Stromal cell of bone marrow (primary cell): ENCODE data around the gene NAALAD2.
"Not testable (repeated sequence)": the region's sequence is repeated elsewhere in the genome, so short reads cannot be mapped to it uniquely, and the experiment has no call there.

Source experiments
- DNase-seq: peaks from one replicate; pipeline ENCODE4 v3.0.0-alpha.2; 2012; ENCODE audit warnings: low read depth

Gene NAALAD2

DNA sequence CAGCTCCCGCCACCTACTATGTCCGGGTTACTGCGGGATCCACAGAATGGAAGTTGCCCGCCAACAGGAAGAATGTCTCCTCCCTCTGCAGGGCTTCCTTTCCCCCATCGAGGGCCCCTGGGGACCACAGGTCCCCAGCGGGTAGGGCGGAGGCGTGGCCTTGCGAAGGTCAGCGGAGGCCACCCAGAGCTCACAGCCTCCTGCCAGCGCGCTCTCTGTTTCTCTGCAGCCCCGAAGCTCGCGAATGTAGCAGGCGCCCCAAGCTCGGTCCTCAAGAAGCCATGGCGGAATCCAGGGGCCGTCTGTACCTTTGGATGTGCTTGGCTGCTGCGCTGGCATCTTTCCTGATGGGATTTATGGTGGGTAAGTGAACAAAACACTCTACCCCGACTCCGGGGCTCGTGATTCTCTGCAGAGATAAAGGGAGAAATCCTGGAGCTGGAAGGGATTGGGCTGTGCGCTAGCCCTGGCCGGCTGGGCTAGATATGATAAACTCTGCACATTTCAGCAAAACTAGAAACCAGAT, at the start of gene NAALAD2:
Gene NAALAD2 (plus strand): TSS at position 186 of the 526 bp plus-strand sequence. CDS start 96 bp downstream, at position 282.
- peak; percentile 2 for DNase-seq

DNA sequence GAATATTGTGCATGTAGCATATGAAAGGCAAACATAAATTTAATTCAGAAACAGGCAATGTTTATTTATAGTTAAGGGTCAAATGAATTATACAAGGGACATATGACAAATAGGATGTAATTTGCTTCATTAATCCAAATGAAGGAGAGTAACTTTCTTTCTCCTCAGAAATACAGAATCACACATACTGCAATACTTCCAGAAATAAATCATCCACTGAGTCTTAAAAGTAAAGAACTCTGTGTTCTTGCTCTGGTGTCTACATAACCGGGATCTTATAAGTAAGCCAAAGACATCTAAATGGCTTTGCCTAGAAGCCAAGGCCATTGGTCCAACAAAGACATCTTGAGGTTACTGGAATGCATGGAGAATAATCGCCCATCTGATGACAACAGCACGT, 48.8 kb upstream of the NAALAD2 start, which contains the start of gene UBTFL1:
Gene UBTFL1 (plus strand): TSS at position 301 of the 400 bp plus-strand sequence. CDS start 0 bp downstream, at position 301.
- not testable (repeated sequence) for DNase-seq

DNA sequence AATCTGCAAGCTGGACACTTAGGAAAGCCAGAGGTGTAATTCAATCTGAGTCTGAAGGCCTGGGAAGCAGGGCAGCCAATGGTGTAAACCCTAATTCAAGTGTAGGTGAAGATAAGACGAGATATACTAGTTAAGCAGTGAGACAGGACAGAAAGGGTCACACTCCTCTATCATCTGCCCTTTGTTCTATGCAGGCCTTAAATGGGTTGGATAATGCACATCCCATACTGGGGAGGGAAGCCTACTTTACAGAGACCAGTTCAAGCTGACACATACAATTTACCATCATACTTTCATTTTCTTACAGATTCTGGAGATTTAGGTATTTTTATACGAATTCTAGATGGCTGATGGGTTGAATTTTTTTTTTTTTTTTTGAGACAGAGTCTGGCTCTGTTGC, 45.7 kb upstream of the NAALAD2 start:
- DNase-seq = not testable (repeated sequence)

DNA sequence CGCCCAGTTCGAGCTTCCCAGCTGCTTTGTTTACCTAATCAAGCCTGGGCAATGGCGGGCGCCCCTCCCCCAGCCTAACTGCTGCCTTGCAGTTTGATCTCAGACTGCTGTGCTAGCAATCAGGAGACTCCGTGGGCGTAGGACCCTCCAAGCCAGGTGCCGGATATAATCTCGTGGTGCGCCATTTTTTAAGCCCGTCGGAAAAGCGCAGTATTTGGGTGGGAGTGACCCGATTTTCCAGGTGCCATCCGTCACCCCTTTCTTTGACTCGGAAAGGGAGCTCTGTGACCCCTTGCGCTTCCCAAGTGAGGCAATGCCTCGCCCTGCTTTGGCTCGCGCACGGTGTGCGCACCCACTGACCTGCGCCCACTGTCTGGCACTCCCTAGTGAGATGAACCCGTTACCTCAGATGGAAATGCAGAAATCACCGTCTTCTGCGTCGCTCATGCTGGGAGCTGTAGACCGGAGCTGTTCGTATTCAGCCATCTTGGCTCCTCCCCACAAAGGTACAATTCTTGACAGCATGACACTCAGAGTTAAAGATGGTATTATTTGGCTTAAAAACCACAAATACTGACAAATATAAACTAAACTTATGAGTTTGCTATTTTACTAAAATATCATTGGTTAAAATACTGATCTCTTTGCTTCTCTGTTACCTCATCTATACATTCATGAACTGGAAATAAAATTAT, 39.1 kb upstream of the NAALAD2 start:
- DNase-seq = not testable (repeated sequence)

DNA sequence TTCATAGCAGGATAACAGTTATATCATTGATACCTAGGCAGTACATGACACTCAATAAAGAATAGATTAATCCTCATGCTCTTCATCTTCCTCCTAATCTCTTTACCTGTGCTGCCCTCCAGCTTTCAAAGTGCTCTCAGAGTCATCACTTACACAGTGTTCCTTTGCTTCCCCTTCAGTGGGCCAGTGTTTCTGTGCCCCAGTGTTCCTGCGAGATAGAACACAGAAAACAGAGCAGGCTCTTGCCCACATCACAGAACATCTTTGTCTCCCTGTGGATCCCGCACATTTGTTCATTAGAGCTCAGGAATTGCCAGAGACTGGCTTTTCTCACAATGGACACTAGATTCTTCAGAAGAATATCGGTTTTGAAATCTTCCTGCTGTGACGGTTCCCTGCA, 36.2 kb upstream of the NAALAD2 start:
- DNase-seq = not testable (repeated sequence)

DNA sequence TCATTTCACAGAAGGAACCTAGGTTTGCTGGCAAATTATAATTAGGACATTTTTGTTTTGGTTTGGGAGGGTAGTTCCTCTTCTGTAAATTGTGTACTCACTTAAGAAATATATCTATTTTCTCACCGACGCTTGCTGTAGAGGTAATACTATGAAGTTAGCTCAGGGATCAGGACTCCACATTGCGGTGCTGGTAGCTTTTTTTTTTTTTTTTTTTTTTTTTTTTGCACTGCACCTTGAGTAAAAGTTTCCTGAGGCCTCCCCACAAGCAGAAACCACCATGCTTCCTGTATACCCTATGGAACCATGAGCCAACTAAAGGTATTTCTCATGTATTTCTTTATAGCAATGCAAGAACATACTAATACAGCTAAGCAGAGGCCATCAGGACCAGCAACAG, 34.0 kb upstream of the NAALAD2 start:
- DNase-seq = no peak

DNA sequence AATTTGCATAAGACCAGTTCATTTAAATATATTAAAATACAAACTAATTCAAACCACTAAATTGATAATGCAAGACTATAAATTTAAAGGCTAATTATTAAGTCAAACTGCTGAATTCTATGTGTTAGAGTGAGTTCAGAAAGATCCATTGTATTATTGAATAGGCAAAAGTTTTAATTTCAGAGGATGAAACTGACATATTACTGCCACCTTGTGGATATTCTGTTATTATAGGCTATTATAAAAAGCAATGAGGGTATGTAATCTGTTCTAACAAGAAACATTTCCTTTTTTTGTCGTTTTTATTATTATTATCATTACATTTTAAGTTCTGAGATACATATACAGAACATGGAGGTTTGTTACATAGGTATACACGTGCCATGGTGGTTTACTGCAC, 20.9 kb upstream of the NAALAD2 start:
- DNase-seq = no peak

DNA sequence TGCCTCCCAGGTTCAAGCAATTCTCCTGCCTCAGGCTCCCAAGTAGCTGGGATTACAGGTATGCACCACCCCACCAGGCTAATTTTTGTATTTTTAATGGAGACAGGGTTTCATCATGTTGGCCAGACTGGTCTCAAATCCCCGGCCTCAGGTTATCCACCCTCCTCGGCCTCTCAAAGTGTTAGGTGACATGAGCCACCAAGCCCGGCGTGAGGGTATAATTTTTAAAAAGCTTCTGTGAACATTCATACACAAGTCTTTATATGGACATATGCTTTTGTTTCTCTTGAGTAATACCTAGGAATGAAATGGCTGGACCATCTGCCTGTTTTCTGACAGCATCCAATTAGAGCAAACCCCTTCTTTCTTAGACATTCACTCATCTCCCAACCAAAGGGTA, 14.3 kb upstream of the NAALAD2 start:
- DNase-seq = no peak

DNA sequence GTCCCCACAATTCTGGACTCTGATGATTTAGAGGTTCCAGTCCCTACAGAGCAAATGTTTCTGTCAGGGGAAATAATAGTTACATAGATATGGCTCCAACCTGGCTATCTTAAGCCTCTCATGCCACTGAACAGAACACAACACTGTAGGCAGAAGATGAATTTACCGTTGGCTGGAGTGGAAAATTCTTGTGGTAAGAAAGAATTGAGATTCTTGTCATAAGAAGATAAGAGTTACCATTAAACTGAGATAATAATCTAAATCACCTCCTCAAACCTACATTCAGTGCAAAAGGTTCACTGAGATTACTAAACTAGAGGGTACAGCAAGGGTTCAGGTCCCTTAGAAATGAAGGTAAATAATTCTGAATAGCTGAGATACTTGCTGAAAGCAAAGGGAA, 10.1 kb upstream of the NAALAD2 start:
- DNase-seq = no peak

DNA sequence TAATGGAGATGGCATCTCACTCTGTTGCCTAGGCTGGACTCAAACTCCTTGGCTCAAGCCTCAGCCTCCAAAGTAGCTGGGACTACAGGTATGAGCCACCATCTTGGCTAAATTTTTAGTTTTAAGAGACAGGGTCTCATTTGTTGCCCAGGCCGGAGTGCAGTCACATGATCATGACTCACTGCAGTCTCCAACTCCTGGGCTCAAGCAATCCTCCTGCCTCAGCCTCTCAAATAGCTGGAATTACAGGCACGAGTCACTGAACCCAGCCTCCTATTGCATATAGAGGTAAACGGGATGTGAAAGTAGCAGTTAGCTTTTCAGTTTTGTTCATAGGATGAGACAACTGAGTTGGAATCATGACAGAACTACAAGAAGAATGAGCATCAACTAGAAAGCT, 9.5 kb upstream of the NAALAD2 start:
- DNase-seq = no peak

DNA sequence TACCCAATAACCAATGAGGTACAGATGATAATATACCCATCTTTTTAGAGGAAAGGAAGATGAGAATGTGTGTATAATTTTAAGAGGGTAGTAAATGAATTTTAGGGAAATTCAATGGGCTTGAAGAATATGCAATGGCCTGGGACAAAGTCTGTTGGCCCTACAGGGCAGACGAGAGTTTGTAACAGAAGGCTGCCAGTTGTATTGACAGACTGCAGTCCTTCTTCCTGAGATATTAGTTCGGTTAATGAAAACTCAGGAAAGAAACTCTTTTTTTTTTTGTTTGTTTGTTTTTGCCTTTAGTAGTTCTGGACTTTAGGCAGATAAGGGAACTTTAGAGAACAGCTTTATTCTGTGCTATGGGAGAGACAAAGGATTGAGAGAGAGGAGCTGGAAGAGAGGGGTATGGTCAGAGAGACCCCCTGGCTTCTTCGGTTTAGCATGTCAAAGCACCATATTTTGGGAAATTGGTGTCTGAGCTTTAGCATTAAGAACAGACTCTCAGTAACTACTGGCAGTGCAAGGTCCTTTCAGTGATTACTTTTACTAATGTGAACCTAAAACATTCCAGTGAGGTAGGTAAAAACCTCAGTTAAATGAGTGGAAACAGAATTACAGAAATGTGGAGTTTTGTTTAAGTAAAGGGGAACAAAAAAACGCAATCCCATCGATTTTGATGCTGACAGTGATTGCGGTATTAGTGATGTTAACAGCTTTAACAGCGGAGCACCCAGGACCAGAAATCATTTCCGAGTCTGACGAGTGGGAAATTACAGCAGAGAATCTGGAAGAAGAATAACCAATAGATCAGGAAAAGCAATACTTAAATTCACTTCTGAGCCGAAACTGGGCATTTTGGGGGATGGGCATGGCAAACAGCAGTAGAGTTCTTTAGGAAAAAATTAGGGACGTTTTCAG, 644 bp upstream of the NAALAD2 start:
- DNase-seq = no peak

DNA sequence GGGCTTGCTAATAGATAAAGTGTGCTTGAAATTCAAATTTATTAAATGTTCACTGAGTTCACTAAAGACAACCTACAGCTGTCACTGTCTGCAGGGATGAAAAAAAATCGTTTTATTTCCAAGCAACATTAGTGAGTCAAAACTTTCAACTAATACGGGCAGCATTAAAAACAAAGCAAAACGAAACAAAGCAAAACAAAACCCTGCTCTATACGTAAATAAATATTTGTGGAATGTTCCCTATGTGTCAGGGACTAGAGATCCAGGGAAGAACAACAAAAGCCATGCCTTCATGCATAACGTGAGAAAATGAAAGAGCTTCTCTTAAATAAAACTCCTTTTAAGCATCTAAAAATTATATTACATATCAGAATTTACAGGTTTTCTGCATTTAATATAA, 553 bp downstream of the NAALAD2 start:
- DNase-seq = no peak

DNA sequence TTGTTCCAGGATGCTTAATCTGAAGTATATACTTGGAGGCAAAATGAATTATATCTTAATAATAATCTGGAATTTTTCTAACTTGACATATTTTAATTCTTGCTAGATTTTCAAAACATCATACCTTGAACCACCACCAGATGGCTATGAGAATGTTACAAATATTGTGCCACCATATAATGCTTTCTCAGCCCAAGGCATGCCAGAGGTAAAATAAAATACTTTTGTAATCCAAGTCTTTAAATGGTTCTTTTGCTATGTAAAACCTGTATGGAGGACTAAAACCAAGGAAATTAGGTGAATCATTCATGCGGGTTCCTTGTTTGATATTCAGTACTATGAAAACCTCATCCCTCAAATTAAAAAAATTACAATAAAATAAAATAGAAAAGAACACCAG, 14.4 kb downstream of the NAALAD2 start:
- no peak for DNase-seq

DNA sequence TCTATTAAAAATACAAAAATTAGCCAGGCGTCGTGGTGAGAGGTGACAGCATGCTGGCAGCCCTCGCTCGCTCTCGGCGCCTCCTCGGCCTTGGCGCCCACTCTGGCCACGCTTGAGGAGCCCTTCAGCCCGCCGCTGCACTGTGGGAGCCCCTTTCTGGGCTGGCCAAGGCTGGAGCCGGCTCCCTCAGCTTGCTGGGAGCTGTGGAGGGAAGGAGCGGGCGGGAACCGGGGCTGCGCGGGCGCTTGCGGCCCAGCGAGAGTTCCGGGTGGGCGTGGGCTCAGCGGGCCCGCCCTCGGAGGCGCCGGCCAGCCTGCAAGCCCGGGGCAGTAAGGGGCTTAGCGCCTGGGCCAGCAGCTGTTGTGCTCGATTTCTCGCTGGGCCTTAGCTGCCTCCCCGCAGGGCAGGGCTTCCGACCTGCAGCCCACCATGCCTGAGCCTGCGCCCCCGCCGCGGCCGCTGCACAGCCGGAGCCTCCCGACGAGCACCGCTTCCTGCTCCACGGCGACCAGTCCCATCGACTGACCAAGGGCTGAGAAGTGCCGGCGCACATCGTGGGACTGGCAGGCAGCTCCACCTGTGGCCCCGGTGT, 32.6 kb downstream of the NAALAD2 start:
- DNase-seq = not testable (repeated sequence)

DNA sequence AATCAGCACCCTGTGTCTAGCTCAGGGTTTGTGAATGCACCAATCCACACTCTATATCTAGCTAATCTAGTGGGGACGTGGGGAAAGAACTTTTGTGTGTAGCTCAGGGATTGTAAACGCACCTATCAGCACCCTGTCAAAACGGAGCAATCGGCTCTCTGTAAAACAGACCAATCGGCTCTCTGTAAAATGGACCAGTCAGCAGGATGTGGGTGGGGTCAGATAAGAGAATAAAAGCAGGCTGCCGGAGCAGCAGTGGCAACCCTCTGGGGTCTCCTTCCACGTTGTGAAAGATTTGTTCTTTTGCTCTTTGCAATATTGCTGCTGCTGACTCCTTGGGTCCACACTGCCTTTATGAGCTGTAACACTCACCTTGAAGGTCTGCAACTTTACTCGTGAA, 33.2 kb downstream of the NAALAD2 start:
- DNase-seq = not testable (repeated sequence)

DNA sequence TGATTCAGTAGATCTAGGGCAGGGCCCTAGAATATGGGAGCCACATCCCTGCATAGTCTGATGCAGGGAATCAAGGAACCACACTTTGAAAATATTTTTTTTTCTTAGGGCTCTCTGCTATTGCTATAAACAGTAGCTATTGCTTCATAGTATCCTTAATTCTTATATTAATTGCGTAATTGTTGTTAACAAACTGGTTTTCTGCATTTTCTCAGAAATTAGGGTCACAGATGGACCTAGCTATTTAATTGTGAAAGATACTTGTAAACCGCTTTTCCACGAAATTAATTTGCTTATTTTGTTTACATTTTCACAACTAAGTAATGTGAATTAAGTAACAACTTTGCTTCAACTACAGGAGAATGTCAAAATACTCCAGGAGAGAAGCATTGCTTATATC, 34.1 kb downstream of the NAALAD2 start:
- DNase-seq = no peak

DNA sequence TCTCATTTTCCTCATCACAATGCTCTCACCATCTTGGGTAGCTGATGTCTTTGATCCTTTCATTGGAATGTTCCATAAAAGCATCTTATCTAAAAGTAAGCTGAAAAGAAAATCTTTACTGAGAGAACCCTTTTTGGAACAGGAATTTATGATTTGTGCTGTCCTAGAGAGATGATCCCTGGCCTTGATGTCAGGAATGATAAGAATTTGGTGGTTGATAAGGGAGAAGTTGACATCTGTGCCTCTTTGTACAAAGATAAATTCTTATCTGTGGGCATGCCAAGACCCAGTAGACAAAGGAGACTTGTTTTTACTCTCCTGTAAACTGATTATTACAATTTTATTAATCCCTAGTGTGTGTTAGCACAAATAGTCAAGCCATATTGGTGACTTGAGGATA, 36.9 kb downstream of the NAALAD2 start:
- no peak for DNase-seq

DNA sequence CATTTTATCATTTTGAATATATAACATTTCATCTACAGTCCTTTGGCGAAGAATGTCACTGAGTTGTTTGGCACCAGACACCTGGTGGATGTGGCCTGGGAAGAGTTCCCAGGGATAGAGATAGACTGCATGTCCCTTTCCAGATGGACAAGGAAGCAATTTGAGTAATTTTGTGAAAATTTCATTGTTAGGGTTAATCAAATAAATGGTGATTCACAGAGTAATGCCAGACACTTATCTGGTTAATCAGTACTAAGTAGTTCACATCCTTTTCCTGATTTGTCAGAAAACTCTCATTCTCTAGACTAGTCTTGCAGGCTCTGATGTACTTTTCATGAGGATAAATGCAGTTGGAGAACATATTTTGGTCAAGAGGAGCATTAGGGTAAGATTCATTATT, 41.6 kb downstream of the NAALAD2 start:
- no peak for DNase-seq

DNA sequence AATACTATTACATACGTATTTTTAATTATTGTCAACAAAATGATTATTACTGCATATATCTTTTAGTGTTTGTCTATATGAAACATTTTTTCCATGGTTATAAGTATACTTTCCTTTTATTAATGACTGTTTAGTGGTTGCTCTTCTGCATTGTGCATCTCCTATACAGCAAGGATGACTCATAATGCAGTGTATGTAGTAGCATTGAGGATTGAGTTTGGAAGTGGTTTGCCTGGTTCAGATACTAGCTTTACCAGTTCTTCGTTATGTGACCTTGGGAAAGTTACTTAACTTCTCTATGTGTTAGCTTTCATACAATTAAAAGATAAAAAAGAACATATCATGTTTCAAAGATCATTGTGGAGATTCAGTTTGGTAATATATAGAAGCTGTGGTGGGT, 44.3 kb downstream of the NAALAD2 start:
- no peak for DNase-seq

DNA sequence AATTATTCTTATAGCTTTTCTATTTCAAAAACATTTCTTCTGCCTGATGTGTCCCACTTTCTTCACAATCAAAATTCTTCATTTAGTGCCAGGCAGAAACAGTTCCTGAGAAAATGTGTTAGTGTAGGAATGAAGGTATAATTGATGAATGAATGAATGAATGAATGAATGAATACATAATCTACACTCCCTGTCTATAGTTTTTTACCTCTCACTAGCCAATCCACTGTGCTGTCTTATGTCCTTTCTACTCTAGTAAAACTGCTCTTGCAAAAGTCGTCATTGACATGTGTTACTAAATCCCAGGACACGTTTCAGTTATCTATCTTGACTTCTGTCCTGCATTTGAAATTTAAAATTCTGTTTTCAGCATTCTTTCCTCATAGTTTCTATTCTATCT, 45.5 kb downstream of the NAALAD2 start:
- no peak for DNase-seq

DNA sequence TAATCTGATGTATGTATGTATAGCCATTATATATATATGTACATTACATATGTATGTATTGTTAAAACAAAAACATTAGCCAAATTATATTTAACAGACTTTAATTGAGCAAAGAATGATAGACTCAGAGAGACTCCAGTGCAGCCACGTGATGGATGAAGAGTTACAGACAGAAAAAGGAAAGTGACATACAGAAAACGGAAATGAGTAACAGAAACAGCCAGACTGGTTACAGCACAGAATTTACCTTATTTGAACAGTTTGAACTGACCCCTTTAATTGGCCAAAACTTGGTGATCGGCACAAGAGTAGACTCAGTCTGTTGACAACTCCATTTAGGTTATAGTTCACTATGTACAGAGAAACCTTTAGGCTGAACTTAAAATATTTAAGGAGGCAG, 53.4 kb downstream of the NAALAD2 start:
- no peak for DNase-seq

DNA sequence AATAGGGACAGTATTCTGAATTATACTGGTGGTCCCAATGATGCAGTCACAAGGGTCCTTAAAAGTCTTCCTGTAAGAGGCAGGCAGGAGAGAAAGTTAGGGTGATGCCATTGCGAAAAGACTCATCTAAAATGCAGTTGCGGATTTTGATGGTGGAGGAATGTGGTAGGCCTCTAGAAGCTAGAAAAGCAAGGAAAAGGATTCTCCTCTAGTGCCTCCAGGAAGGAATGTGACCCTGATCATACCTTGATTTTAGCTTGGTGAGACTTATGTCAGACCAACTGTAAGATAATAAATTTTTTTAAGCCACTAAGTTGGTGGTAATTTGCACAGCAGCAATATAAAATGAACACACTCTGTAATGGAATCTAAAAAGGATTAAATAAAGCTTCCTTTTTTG, 54.5 kb downstream of the NAALAD2 start:
- no peak for DNase-seq
